GM12875 (cell line): ENCODE measurements around the gene NT5DC1.

ENCODE experiments used
- H3K4me3 ChIP-seq: one replicate; pipeline ENCODE4 v1.5.1; 2011; ENCODE audit warnings: low read depth, low read length, control low read depth
- TF ChIP-seq, protein P1 (sequence below): IDR thresholded peaks from 2 replicates; pipeline ENCODE4 v1.5.1; 2011; ENCODE audit warnings: low read depth, mild to moderate bottlenecking, control low read depth, inconsistent platforms, low read length, moderate library complexity, borderline replicate concordance; ENCODE audit not compliant: insufficient read depth

Gene NT5DC1

GRCh38 chr6:116156405-116157326 lies 56.0 kb downstream of the NT5DC1 start:
- H3K4me3 ChIP-seq, result no peak overlapping the region
- TF ChIP-seq, protein P1, sequence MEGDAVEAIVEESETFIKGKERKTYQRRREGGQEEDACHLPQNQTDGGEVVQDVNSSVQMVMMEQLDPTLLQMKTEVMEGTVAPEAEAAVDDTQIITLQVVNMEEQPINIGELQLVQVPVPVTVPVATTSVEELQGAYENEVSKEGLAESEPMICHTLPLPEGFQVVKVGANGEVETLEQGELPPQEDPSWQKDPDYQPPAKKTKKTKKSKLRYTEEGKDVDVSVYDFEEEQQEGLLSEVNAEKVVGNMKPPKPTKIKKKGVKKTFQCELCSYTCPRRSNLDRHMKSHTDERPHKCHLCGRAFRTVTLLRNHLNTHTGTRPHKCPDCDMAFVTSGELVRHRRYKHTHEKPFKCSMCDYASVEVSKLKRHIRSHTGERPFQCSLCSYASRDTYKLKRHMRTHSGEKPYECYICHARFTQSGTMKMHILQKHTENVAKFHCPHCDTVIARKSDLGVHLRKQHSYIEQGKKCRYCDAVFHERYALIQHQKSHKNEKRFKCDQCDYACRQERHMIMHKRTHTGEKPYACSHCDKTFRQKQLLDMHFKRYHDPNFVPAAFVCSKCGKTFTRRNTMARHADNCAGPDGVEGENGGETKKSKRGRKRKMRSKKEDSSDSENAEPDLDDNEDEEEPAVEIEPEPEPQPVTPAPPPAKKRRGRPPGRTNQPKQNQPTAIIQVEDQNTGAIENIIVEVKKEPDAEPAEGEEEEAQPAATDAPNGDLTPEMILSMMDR, result no peak

DNA sequence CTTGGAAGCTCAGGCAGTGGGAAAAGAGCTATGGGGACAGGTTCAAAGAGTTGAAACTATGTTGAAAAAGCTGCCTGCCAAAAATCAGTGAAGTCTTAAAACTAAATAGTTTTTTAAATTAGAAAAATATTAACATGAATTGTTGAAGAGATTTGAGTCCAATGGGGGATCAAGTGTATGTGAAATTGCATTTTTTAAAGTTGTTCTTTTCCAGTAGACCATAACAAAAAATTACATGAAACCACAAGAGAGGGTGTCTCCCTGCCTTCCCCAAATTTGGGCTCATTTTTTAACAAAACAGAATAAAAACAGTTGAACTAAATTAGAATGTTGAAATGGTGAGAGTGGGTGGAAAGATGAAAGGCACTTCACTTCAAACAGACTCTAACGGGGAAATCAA lies 56.7 kb downstream of the NT5DC1 start:
- TF ChIP-seq, protein P1, result no peak
- H3K4me3 ChIP-seq, result no peak overlapping the region

GRCh38 chr6:116158641-116159040 lies 58.0 kb downstream of the NT5DC1 start:
- no peak overlapping the region for H3K4me3 ChIP-seq
- TF ChIP-seq, protein P1, result no peak

DNA sequence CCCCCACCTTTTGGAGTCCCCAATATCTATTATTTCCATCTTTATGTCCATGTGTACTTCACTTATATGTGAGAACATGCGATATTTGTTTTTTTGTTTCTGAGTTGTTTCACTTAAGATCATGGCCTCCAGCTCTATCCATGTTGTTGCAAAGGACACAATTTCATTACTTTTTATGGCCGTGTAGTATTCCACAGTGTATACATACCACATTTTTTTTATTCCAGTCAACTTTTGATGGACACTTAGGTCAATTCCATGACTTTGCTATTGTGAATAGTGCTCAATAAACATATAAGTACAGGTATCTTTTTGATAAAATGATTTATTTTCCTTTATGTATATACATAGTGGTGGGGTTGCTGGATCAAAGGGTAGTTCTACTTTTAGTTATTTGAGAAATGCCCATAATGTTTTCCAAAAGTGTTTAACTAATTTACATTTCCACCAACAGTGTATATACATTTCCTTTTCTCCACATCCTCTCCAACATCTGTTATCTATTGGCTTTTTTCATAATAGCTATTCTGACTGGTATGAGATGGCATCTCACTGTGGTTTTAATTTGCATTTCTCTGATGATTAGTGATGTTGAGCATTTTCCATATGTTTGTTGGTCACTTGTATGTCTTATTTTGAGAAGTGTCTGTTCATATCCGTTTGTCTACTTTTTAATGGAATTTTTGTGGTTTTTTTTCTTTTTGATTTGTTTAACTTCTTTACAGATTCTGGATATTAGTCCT lies 59.3 kb downstream of the NT5DC1 start:
- H3K4me3 ChIP-seq, result no peak overlapping the region
- TF ChIP-seq, protein P1, result no peak

- no peak overlapping the region for H3K4me3 ChIP-seq
- TF ChIP-seq, protein P1, result no peak
Measured at GRCh38 chr6:116165596-116165995, 64.9 kb downstream of the NT5DC1 start.

DNA sequence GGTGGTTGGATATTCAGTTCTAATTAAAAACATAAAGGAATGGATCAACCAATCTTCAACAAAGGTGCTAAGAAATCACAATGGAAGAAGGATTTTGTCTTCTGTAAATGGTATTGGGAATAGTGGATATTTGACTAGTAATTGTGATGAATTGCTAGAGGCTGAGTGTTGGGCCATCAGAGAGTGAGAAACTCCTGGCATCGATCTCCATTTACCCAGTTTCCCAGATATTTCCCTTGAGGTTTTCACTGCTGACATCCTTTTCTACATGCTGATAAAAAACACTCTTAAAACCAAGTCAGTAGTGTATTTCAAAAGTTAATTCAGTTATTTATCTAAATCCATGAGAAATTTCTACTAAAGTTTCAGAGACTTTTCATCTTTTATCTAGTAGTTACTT lies 65.7 kb downstream of the NT5DC1 start:
- no peak overlapping the region for H3K4me3 ChIP-seq
- TF ChIP-seq, protein P1, result no peak
